ENCODE results near the gene KCNT1.

Gene KCNT1

DNA sequence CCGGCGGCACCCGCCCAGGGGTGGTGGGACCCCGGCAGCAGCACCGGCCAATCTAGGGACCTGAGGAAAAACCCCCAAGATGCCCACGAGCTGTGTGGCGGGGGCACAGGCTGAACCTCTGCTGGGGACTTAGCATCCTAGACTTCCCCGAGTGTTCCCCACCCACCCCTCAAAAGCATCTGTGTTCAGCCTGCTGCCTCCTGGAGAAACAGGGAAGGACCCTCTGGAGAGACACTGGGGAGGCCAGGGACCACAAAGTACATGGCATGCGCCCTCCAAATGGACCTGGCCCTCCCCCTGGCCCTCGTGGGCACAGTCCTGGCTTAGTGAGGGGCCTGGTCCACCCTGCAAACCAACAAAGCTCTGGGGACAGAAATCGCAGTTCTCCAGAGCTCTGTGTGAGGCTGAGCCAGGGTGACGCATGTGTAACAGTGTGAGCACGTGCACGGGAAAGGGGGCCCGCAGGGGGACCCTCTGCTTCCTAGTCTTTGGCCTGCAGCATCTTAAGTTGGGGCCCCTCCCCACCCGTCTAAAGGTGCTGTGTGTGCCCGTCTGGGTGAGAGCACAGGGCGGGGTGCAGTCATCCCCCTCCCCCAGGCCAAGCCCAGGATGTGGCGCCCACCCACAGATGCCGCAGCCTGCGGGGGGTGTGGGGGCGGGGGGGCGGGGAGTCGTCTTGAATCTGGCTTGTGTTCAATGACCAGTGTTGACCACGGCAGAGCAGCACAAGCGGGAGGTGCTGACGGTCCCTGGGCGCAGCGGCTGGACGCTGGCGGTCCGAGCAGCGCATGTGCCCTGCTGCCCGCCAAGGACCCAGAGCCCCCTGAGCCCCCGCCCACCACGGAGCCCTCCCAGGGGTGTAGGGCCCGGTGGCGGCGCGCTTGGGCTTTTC lies 672 bp upstream of the KCNT1 start:
- Histone ChIP-seq H3K36me3 (ENCODE audit: low read length) (no peaks in the 10 kb centered on the region), H3K9me2 (replicated peaks; ENCODE audit: insufficient read depth, low read length) (no peaks in the 10 kb centered on the region), H3K4me3 (ENCODE audit: insufficient read depth, low read length, poor library complexity, severe bottlenecking) (no peak overlapping the region), H3K79me2 (ENCODE audit: insufficient read depth, low read length) (no peaks in the 10 kb centered on the region), H2AFZ (ENCODE audit: low read depth, low read length, severe bottlenecking) (no peak overlapping the region), H4K20me1 (ENCODE audit: low read depth, low read length) (no peaks in the 10 kb centered on the region), H3K27ac (ENCODE audit: low read depth, low read length) (no peak overlapping the region), H3K27me3 (ENCODE audit: low read length) (no peaks in the 10 kb centered on the region), H3K9ac (ENCODE audit: low read length) (no peak overlapping the region), H3F3A (ENCODE audit: insufficient read depth) (no peaks in the 10 kb centered on the region), H3K9me3 (ENCODE audit: insufficient read depth, low read length) (no peaks in the 10 kb centered on the region), H3K4me2 (ENCODE audit: low read depth, low read length, poor library complexity, severe bottlenecking) (no peak overlapping the region)
- no peak for TF ChIP-seq EZH2phosphoT487 (conservative IDR thresholded peaks at IDR 0.05; ENCODE audit: low read length)
- TF ChIP-seq, protein P1, sequence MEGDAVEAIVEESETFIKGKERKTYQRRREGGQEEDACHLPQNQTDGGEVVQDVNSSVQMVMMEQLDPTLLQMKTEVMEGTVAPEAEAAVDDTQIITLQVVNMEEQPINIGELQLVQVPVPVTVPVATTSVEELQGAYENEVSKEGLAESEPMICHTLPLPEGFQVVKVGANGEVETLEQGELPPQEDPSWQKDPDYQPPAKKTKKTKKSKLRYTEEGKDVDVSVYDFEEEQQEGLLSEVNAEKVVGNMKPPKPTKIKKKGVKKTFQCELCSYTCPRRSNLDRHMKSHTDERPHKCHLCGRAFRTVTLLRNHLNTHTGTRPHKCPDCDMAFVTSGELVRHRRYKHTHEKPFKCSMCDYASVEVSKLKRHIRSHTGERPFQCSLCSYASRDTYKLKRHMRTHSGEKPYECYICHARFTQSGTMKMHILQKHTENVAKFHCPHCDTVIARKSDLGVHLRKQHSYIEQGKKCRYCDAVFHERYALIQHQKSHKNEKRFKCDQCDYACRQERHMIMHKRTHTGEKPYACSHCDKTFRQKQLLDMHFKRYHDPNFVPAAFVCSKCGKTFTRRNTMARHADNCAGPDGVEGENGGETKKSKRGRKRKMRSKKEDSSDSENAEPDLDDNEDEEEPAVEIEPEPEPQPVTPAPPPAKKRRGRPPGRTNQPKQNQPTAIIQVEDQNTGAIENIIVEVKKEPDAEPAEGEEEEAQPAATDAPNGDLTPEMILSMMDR (IDR thresholded peaks at IDR 0.05; ENCODE audit: insufficient read depth, low read length, poor library complexity, severe bottlenecking) = no peak

DNA sequence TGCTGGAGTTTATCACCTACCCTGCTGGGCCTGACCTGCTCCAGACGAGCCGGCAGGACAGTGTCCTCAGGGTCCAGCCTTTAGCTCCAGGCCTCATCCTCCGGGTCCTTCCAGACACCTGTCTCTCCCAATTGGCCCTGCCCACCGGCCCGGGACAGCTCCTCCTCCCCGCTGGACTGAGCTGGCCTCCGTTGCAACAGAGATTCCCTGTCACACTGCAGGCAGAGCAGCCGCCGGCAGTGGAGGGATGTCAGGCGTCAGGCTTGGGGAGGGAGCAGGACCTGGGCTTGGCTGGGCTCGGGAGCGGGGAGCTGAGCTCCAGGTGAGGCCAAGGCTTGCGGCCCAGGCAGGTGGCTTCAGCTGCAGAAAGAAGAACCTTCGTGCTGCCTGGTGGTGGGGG lies 1.7 kb downstream of the KCNT1 start:
- no peaks in the 10 kb centered on the region for H3K9me2 ChIP-seq (replicated peaks; ENCODE audit: insufficient read depth, low read length)
- no peaks in the 10 kb centered on the region for H3K79me2 ChIP-seq (ENCODE audit: insufficient read depth, low read length)
- no peaks in the 10 kb centered on the region for H3K27me3 ChIP-seq (ENCODE audit: low read length)
- no peak overlapping the region for H2AFZ ChIP-seq (ENCODE audit: low read depth, low read length, severe bottlenecking)
- H4K20me1 ChIP-seq (ENCODE audit: low read depth, low read length) = no peaks in the 10 kb centered on the region
- TF ChIP-seq, protein P1 (IDR thresholded peaks at IDR 0.05; ENCODE audit: insufficient read depth, low read length, poor library complexity, severe bottlenecking) = no peak
- no peak overlapping the region for H3K27ac ChIP-seq (ENCODE audit: low read depth, low read length)
- H3K4me3 ChIP-seq (ENCODE audit: insufficient read depth, low read length, poor library complexity, severe bottlenecking) = no peak overlapping the region
- no peaks in the 10 kb centered on the region for H3F3A ChIP-seq (ENCODE audit: insufficient read depth)
- no peaks in the 10 kb centered on the region for H3K9me3 ChIP-seq (ENCODE audit: insufficient read depth, low read length)
- no peak overlapping the region for H3K4me2 ChIP-seq (ENCODE audit: low read depth, low read length, poor library complexity, severe bottlenecking)
- no peak overlapping the region for H3K9ac ChIP-seq (ENCODE audit: low read length)
- no peaks in the 10 kb centered on the region for H3K36me3 ChIP-seq (ENCODE audit: low read length)

DNA sequence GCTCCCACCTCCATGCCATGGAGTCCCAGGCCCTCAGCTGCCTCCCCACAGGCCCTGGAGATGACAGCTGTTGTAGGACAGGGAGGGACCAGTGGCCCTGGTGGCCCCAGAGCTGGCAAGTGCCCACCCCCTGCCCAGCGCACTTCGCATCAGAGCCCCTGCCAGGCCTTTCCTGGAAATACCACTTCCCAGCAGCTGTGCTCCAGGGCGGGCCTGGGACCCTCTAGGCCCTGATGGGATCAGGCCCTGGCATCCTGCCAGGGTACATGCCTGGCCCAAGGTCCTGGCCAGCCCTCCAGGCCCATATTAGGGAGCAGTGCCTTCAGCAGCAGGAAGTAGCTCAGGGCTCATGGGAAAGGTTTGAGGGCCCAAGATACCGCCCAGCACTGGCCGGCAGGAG lies 2.5 kb downstream of the KCNT1 start:
- Histone ChIP-seq H3K36me3 (ENCODE audit: low read length) (no peaks in the 10 kb centered on the region), H3K4me3 (ENCODE audit: insufficient read depth, low read length, poor library complexity, severe bottlenecking) (no peak overlapping the region), H3K79me2 (ENCODE audit: insufficient read depth, low read length) (no peaks in the 10 kb centered on the region), H2AFZ (ENCODE audit: low read depth, low read length, severe bottlenecking) (no peak overlapping the region), H3K9me2 (replicated peaks; ENCODE audit: insufficient read depth, low read length) (no peaks in the 10 kb centered on the region), H3K27ac (ENCODE audit: low read depth, low read length) (no peak overlapping the region), H3F3A (ENCODE audit: insufficient read depth) (no peaks in the 10 kb centered on the region), H3K9ac (ENCODE audit: low read length) (no peak overlapping the region), H4K20me1 (ENCODE audit: low read depth, low read length) (no peaks in the 10 kb centered on the region), H3K4me2 (ENCODE audit: low read depth, low read length, poor library complexity, severe bottlenecking) (no peak overlapping the region), H3K27me3 (ENCODE audit: low read length) (no peaks in the 10 kb centered on the region), H3K9me3 (ENCODE audit: insufficient read depth, low read length) (no peaks in the 10 kb centered on the region)
- TF ChIP-seq, protein P1 (IDR thresholded peaks at IDR 0.05; ENCODE audit: insufficient read depth, low read length, poor library complexity, severe bottlenecking) = no peak
- TF ChIP-seq EZH2phosphoT487 (conservative IDR thresholded peaks at IDR 0.05; ENCODE audit: low read length) = no peak
